Activated naive CD8-positive, alpha-beta T cell treated with anti-CD3 and anti-CD28 coated beads, Interleukin-2, amount 10 ng/mL, durations not matched to agents 7 days and 5 days (primary cell): ENCODE data around the gene CHST7. TPM values are rescaled to one million over a fixed set of nuclear protein-coding genes. Genes with fewer than 3 reads are reported as not detected.
A peak's percentile ranks its signal among the peaks of the same experiment; 100 is the strongest.

ENCODE experiments used
- ATAC-seq: fragments of 150-1000 bp; cut with Tn5 transposase; one replicate; pipeline ENCODE4 v1.10.0; 2021; ENCODE audit warnings: low read depth, moderate library complexity
- POLR2A ChIA-PET: fragments of 350-600 bp; sonication (Branson Sonifier 250); formaldehyde crosslinking; loops from one replicate; lab custom pipeline; 2021; ENCODE audit warnings: antibody characterized with exemption; lab: Charles Lee
- DNase-seq: peaks from one replicate; pipeline ENCODE4 v3.0.0; 2021
- H3K27ac Mint-ChIP-seq: one replicate; pipeline ENCODE4 v1.8.0; 2022; ENCODE audit warnings: mild to moderate bottlenecking, mixed read lengths
- H3K27me3 Mint-ChIP-seq: one replicate; pipeline ENCODE4 v1.8.0; 2022; ENCODE audit warnings: mild to moderate bottlenecking, moderate library complexity, mixed read lengths
- H3K36me3 Mint-ChIP-seq: one replicate; pipeline ENCODE4 v1.8.0; 2021; ENCODE audit warnings: mild to moderate bottlenecking, mixed read lengths
- H3K4me1 Mint-ChIP-seq: one replicate; pipeline ENCODE4 v1.8.0; 2021; ENCODE audit warnings: mixed read lengths
- H3K4me3 Mint-ChIP-seq: one replicate; pipeline ENCODE4 v1.8.0; 2022; ENCODE audit warnings: mild to moderate bottlenecking, moderate library complexity, mixed read lengths
- H3K9me3 Mint-ChIP-seq: one replicate; pipeline ENCODE4 v1.8.0; 2021; ENCODE audit warnings: mixed read lengths
- total RNA-seq, 2 experiments: library from RNA; stranded (reverse); gene quantifications; one replicate each; pipeline ENCODE4 v1.2.3, GENCODE V29; 2021

CHST7 gene
- total RNA-seq, 2 experiments from 2014 or later = 5.7 to 6.7 TPM

- ATAC-seq = no peak
- POLR2A ChIA-PET = no interaction called here
- H3K9me3 Mint-ChIP-seq = no peaks in the 10 kb centered on the region
- no peaks in the 10 kb centered on the region for H3K27me3 Mint-ChIP-seq
- H3K4me3 Mint-ChIP-seq = no peak overlapping the region
- DNase-seq = no peak
- H3K4me1 Mint-ChIP-seq = peaks cover 13% of the 10 kb centered on the region
- H3K27ac Mint-ChIP-seq = no peak overlapping the region
- H3K36me3 Mint-ChIP-seq = peaks cover 3% of the 10 kb centered on the region
These were observed 14.5 kb upstream of the CHST7 start for GRCh38 chrX:46559062-46559461.

- H3K36me3 Mint-ChIP-seq = peaks cover 3% of the 10 kb centered on the region
- H3K4me3 Mint-ChIP-seq = peak overlapping the region; percentile 43
- POLR2A ChIA-PET = interaction anchor here (0.8 kb wide), 1 partner anchor 11 kb away, joined by 4 read pairs; no protein-coding TSS in a partner anchor
- no peaks in the 10 kb centered on the region for H3K9me3 Mint-ChIP-seq
- no peak for DNase-seq
- peaks cover 13% of the 10 kb centered on the region for H3K4me1 Mint-ChIP-seq
- peak overlapping the region; percentile 39 for H3K27ac Mint-ChIP-seq
- H3K27me3 Mint-ChIP-seq = no peaks in the 10 kb centered on the region
- peak; percentile 74 for ATAC-seq
These were observed 11.5 kb upstream of the CHST7 start for GRCh38 chrX:46561824-46562657.

GRCh38 chrX:46567388-46567787 lies 6.2 kb upstream of the CHST7 start:
- Mint-ChIP-seq H3K4me3 (no peak overlapping the region), H3K27me3 (no peaks in the 10 kb centered on the region), H3K36me3 (peaks cover 2% of the 10 kb centered on the region), H3K4me1 (peaks cover 12% of the 10 kb centered on the region), H3K27ac (no peak overlapping the region), H3K9me3 (no peaks in the 10 kb centered on the region)
- DNase-seq (no peak), ATAC-seq (no peak)
- POLR2A ChIA-PET = no interaction called here

GRCh38 chrX:46569621-46570020 lies 3.9 kb upstream of the CHST7 start:
- POLR2A ChIA-PET = no interaction called here
- peaks cover 2% of the 10 kb centered on the region for H3K36me3 Mint-ChIP-seq
- no peaks in the 10 kb centered on the region for H3K27me3 Mint-ChIP-seq
- H3K4me1 Mint-ChIP-seq = peaks cover 12% of the 10 kb centered on the region
- no peak overlapping the region for H3K4me3 Mint-ChIP-seq
- no peak overlapping the region for H3K27ac Mint-ChIP-seq
- DNase-seq (no peak), ATAC-seq (no peak)
- no peaks in the 10 kb centered on the region for H3K9me3 Mint-ChIP-seq

GRCh38 chrX:46571423-46572339 lies 1.9 kb upstream of the CHST7 start:
- DNase-seq (no peak), ATAC-seq (no peak)
- Mint-ChIP-seq H3K27me3 (peaks cover 4% of the 10 kb centered on the region), H3K4me3 (peak overlapping the region; percentile 22), H3K36me3 (peaks cover 8% of the 10 kb centered on the region), H3K9me3 (no peaks in the 10 kb centered on the region), H3K4me1 (peaks cover 20% of the 10 kb centered on the region), H3K27ac (peak overlapping the region; percentile 66)
- POLR2A ChIA-PET = interaction anchor here (1.2 kb wide), 1 partner anchor 9 kb away, joined by 4 read pairs; no protein-coding TSS in a partner anchor

GRCh38 chrX:46572340-46572936 lies 1.1 kb upstream of the CHST7 start:
- H3K27ac Mint-ChIP-seq = peak overlapping the region; percentile 66
- H3K9me3 Mint-ChIP-seq = no peaks in the 10 kb centered on the region
- POLR2A ChIA-PET = interaction anchor here (0.6 to 1.4 kb wide), 4 partner anchors 10 to 39 kb away, joined by 3 to 5 read pairs (median 4); no protein-coding TSS in a partner anchor
- DNase-seq (no peak), ATAC-seq (no peak)
- H3K36me3 Mint-ChIP-seq = peaks cover 12% of the 10 kb centered on the region
- H3K4me3 Mint-ChIP-seq = peak overlapping the region; percentile 83
- peaks cover 4% of the 10 kb centered on the region for H3K27me3 Mint-ChIP-seq
- H3K4me1 Mint-ChIP-seq = peaks cover 20% of the 10 kb centered on the region

DNA sequence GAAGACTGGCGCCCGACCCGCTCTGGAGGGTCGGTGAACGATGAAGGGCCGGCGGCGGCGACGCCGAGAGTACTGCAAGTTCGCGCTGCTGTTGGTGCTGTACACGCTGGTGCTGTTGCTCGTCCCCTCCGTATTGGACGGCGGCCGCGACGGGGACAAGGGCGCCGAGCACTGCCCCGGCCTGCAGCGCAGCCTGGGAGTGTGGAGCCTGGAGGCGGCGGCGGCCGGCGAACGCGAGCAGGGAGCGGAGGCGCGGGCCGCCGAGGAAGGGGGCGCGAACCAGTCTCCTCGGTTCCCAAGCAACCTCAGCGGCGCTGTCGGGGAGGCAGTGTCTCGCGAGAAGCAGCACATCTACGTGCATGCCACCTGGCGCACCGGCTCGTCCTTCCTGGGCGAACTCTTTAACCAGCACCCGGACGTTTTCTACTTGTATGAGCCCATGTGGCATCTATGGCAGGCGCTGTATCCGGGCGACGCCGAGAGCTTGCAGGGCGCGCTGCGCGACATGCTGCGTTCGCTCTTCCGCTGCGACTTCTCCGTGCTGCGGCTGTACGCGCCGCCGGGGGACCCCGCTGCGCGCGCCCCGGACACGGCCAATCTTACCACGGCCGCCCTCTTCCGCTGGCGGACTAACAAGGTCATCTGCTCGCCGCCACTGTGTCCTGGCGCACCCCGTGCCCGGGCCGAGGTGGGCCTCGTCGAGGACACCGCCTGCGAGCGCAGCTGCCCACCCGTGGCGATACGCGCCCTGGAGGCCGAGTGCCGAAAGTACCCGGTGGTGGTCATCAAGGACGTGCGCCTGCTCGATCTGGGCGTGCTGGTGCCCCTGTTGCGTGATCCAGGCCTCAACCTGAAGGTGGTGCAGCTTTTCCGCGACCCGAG lies 568 bp downstream of the CHST7 start:
- no peaks in the 10 kb centered on the region for H3K9me3 Mint-ChIP-seq
- POLR2A ChIA-PET = interaction anchor here (0.8 kb wide), 1 partner anchor 37 kb away, joined by 3 read pairs; no protein-coding TSS in a partner anchor
- ATAC-seq (peak; percentile 53), DNase-seq (peak; percentile 71)
- H3K36me3 Mint-ChIP-seq = peaks cover 15% of the 10 kb centered on the region
- H3K4me1 Mint-ChIP-seq = peaks cover 21% of the 10 kb centered on the region
- H3K27me3 Mint-ChIP-seq = peaks cover 4% of the 10 kb centered on the region
- peak overlapping the region; percentile 83 for H3K4me3 Mint-ChIP-seq
- H3K27ac Mint-ChIP-seq = peak overlapping the region; percentile 66

- Mint-ChIP-seq H3K9me3 (no peaks in the 10 kb centered on the region), H3K4me3 (peak overlapping the region; percentile 83), H3K27me3 (peaks cover 4% of the 10 kb centered on the region), H3K36me3 (peaks cover 20% of the 10 kb centered on the region), H3K27ac (peak overlapping the region; percentile 61), H3K4me1 (peaks cover 25% of the 10 kb centered on the region)
- POLR2A ChIA-PET = interaction anchor here (0.8 to 1.2 kb wide), 2 partner anchors 13 to 36 kb away, joined by 3 read pairs; no protein-coding TSS in a partner anchor
- DNase-seq = peak; percentile 63
- peak; percentile 29 for ATAC-seq
These were observed 1.3 kb downstream of the CHST7 start for GRCh38 chrX:46574774-46575381.

GRCh38 chrX:46575586-46575985 lies 2.0 kb downstream of the CHST7 start:
- peaks cover 25% of the 10 kb centered on the region for H3K4me1 Mint-ChIP-seq

DNA sequence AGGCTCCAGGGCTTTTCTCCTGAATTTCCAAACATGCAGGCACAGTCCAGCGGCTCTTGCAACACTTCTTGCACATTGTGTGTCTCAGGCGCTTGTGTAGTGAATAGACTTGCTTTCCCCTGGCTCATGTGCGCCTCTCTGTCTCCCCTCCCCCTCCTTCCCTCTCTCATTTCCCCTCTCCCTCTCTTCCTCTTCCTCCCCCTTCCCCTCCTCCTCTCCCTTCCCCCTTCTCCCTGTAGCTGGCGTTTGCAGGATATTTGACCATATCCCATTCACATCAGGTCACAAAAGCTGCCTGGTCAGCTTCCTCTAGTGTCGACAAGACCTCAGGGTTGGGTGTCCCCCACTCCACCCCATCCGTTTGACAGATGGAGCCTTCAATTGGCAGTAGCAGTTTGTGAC lies 2.4 kb downstream of the CHST7 start:
- Mint-ChIP-seq H3K36me3 (peaks cover 20% of the 10 kb centered on the region), H3K27ac (no peak overlapping the region), H3K4me1 (peaks cover 25% of the 10 kb centered on the region), H3K9me3 (no peaks in the 10 kb centered on the region), H3K27me3 (peaks cover 4% of the 10 kb centered on the region), H3K4me3 (peak overlapping the region; percentile 83)
- DNase-seq = no peak
- ATAC-seq = no peak
- POLR2A ChIA-PET = interaction anchor here (0.7 to 1.2 kb wide), 3 partner anchors 11 to 1053 kb away, joined by 3 to 4 read pairs (median 4); no protein-coding TSS in a partner anchor

More at GRCh38 chrX:46575586-46575985, 2.0 kb downstream of the CHST7 start:
- DNase-seq (no peak), ATAC-seq (no peak)
- Mint-ChIP-seq H3K36me3 (peaks cover 20% of the 10 kb centered on the region), H3K27me3 (peaks cover 4% of the 10 kb centered on the region), H3K4me3 (peak overlapping the region; percentile 83), H3K9me3 (no peaks in the 10 kb centered on the region), H3K27ac (no peak overlapping the region)
- POLR2A ChIA-PET = interaction anchor here (1.2 kb wide), 1 partner anchor 12 kb away, joined by 3 read pairs; no protein-coding TSS in a partner anchor

GRCh38 chrX:46576458-46576857 lies 2.9 kb downstream of the CHST7 start:
- no peaks in the 10 kb centered on the region for H3K9me3 Mint-ChIP-seq
- no peak for ATAC-seq
- peaks cover 20% of the 10 kb centered on the region for H3K36me3 Mint-ChIP-seq
- peaks cover 25% of the 10 kb centered on the region for H3K4me1 Mint-ChIP-seq
- peaks cover 4% of the 10 kb centered on the region for H3K27me3 Mint-ChIP-seq
- DNase-seq = no peak
- peak overlapping the region; percentile 83 for H3K4me3 Mint-ChIP-seq
- no peak overlapping the region for H3K27ac Mint-ChIP-seq
- POLR2A ChIA-PET = interaction anchor here (0.7 to 1.1 kb wide), 2 partner anchors 11 to 1052 kb away, joined by 4 read pairs; no protein-coding TSS in a partner anchor
